Fibroblast of lung (primary cell): ENCODE measurements around the gene ARAP2. TPM values are rescaled to one million over a fixed set of nuclear protein-coding genes. Genes with fewer than 3 reads are reported as not detected.

Source experiments
- DNase-seq, 2 donors: peaks; one replicate each; pipeline versions ENCODE4 v3.0.0 to v3.0.0-alpha.2; 2010; ENCODE audit warnings: low read depth in 2 of 2
- H2AFZ ChIP-seq: 2 replicates; pipeline ENCODE4 v1.5.1; 2012; ENCODE audit warnings: low read length, control low read depth, inconsistent platforms
- H3K27ac ChIP-seq: 2 replicates; pipeline ENCODE4 v1.5.1; 2011; ENCODE audit warnings: low read length, control low read depth; ENCODE audit not compliant: insufficient read depth
- H3K27me3 ChIP-seq: 2 replicates; pipeline ENCODE4 v1.5.1; 2011; ENCODE audit warnings: mild to moderate bottlenecking, low read length; ENCODE audit not compliant: control insufficient read depth, insufficient read depth
- H3K36me3 ChIP-seq: 2 replicates; pipeline ENCODE4 v1.5.1; 2011; ENCODE audit warnings: low read length; ENCODE audit not compliant: control insufficient read depth, insufficient read depth
- H3K4me1 ChIP-seq: 2 replicates; pipeline ENCODE4 v1.5.1; 2011; ENCODE audit warnings: low read length; ENCODE audit not compliant: control insufficient read depth, insufficient read depth; ENCODE audit errors: extremely low read depth
- H3K4me2 ChIP-seq: 2 replicates; pipeline ENCODE4 v1.5.1; 2011; ENCODE audit warnings: low read length, control low read depth; ENCODE audit not compliant: insufficient read depth; ENCODE audit errors: extremely low read depth
- H3K4me3 ChIP-seq, 4 experiments: fragments of 200-600 bp in 1 of 4; sonication (generic) in 1 of 4; replicated peaks in 1 of 4; 2 replicates each; pipeline ENCODE4 v1.5.1; 2011 to 2016; ENCODE audit warnings: low read length in 4 of 4, low read depth in 3 of 4, mild to moderate bottlenecking in 3 of 4, control low read depth in 2 of 4, inconsistent platforms in 1 of 4, mixed read lengths in 1 of 4; ENCODE audit not compliant: insufficient read depth in 1 of 4; ENCODE audit errors: control extremely low read depth in 1 of 4
- H3K79me2 ChIP-seq: 2 replicates; pipeline ENCODE4 v1.5.1; 2012; ENCODE audit warnings: mild to moderate bottlenecking, low read length, inconsistent platforms; ENCODE audit not compliant: control insufficient read depth, insufficient read depth
- H3K9ac ChIP-seq: 2 replicates; pipeline ENCODE4 v1.5.1; 2011; ENCODE audit warnings: mild to moderate bottlenecking, low read length, control low read depth; ENCODE audit not compliant: insufficient read depth
- H3K9me3 ChIP-seq: 2 replicates; pipeline ENCODE4 v1.5.1; 2012; ENCODE audit warnings: low read depth, low read length; ENCODE audit not compliant: control insufficient read depth, insufficient read depth
- H4K20me1 ChIP-seq: 2 replicates; pipeline ENCODE4 v1.5.1; 2011; ENCODE audit warnings: low read length; ENCODE audit not compliant: control insufficient read depth, insufficient read depth; ENCODE audit errors: extremely low read depth
- EZH2 ChIP-seq: IDR thresholded peaks from 2 replicates; pipeline ENCODE4 v1.5.1; 2012; ENCODE audit warnings: low read length, control low read depth, mild to moderate bottlenecking; ENCODE audit errors: missing control alignments
- polyA plus RNA-seq, 2 donors: library from polyadenylated mRNA; depleted of rRNA in 1 of 2; stranded (reverse) in 1 of 2; unstranded in 1 of 2; fragments of >200 nt; gene quantifications; 2 replicates each; pipeline ENCODE4 v1.2.1, GENCODE V29; 2011 to 2012; ENCODE audit warnings: missing spikeins in 1 of 2
- total RNA-seq: library from RNA; depleted of rRNA; stranded (reverse); fragments of >200 nt; gene quantifications from 2 replicates; pipeline ENCODE4 v1.2.1, GENCODE V29; 2014
- TF ChIP-seq, protein P1 (sequence below), 2 donors: IDR thresholded peaks in 1 of 2; conservative IDR thresholded peaks in 1 of 2; 1 replicate in 1 of 2; 2 replicates in 1 of 2; pipeline ENCODE4 v1.5.1; 2011 to 2012; ENCODE audit warnings: low read length in 2 of 2, control low read depth in 1 of 2, inconsistent platforms in 1 of 2, low read depth in 1 of 2, mild to moderate bottlenecking in 1 of 2

The ARAP2 gene
- total and polyA plus RNA-seq, 2 donors (not counting 1 experiment from before 2014, with no cell fraction given) = 0.05 to 3.0 TPM

DNA sequence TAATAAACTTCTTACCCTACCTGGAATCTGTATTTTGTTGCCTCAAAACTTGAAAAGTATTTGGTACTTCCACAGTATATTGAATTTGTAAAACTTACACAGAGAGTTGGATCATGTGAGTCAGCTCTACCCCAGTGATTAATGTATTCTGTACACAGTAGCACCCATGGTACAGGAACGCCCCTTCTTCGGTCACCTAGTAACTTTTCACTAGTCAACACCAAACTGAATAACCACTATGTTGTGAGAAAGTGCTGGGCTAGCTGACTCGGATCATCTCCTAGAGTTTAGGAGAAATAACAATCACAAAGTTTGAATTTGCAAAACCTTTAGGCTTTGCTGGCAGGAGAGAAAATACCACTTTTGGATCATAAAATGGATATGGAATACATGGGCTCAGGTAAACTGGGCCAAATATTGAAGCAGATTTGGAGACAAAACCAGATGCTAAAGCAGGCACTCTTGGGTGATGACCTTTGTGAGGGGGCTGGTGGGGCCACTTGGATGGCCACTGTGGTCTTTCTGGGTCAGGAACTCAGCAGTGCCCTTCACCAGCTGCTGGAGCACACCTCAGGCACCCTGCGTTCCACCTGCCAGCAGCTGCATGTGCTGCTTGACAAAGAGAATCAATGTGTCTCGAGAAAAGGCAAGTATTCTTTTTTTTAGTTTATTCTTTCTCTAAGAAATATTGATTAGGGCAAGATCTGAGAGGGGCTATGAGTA, 37.2 kb upstream of the ARAP2 start, which contains the start of gene DTHD1:
TSS of gene DTHD1 (plus strand) at position 233 of the 723 bp plus-strand sequence. CDS start at position 376, 143 bp downstream.
- H3K4me3 ChIP-seq = no peak within 1 kb of the TSS
- H3K27ac ChIP-seq = no peak within 1 kb of the TSS
- no peaks in the 10 kb centered on the region for H3K4me1 ChIP-seq
- H4K20me1 ChIP-seq = no peaks in the 10 kb centered on the region
- TF ChIP-seq, protein P1, sequence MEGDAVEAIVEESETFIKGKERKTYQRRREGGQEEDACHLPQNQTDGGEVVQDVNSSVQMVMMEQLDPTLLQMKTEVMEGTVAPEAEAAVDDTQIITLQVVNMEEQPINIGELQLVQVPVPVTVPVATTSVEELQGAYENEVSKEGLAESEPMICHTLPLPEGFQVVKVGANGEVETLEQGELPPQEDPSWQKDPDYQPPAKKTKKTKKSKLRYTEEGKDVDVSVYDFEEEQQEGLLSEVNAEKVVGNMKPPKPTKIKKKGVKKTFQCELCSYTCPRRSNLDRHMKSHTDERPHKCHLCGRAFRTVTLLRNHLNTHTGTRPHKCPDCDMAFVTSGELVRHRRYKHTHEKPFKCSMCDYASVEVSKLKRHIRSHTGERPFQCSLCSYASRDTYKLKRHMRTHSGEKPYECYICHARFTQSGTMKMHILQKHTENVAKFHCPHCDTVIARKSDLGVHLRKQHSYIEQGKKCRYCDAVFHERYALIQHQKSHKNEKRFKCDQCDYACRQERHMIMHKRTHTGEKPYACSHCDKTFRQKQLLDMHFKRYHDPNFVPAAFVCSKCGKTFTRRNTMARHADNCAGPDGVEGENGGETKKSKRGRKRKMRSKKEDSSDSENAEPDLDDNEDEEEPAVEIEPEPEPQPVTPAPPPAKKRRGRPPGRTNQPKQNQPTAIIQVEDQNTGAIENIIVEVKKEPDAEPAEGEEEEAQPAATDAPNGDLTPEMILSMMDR (conservative IDR thresholded peaks at IDR 0.05 in 1 of 2, IDR thresholded peaks at IDR 0.05 in 1 of 2; ENCODE audit: low read depth in 1 of 2, low read length in 2 of 2) = no peak
- TF ChIP-seq EZH2 = no peak
- H3K79me2 ChIP-seq = no peaks in the 10 kb centered on the region
- peak in 1 of 2 donors; percentile 15 for DNase-seq
- H3K4me2 ChIP-seq = no peak within 1 kb of the TSS
- no peak within 1 kb of the TSS for H3K9ac ChIP-seq
- H3K9me3 ChIP-seq = no peaks in the 10 kb centered on the region
- H3K36me3 ChIP-seq = no peaks in the 10 kb centered on the region
- H3K27me3 ChIP-seq = no peaks in the 10 kb centered on the region
- no peak within 1 kb of the TSS for H2AFZ ChIP-seq

- Histone ChIP-seq H2AFZ (no peak overlapping the region), H3K4me3 (no peak overlapping the region), H3K4me1 (no peaks in the 10 kb centered on the region), H4K20me1 (no peaks in the 10 kb centered on the region), H3K9ac (no peak overlapping the region), H3K79me2 (no peaks in the 10 kb centered on the region), H3K27ac (no peak overlapping the region), H3K9me3 (no peaks in the 10 kb centered on the region), H3K4me2 (no peak overlapping the region), H3K36me3 (no peaks in the 10 kb centered on the region), H3K27me3 (no peaks in the 10 kb centered on the region)
- DNase-seq = peak in 1 of 2 donors; percentile 8
- TF ChIP-seq, protein P1 (conservative IDR thresholded peaks at IDR 0.05 in 1 of 2, IDR thresholded peaks at IDR 0.05 in 1 of 2; ENCODE audit: low read depth in 1 of 2, low read length in 2 of 2) = no peak
- TF ChIP-seq EZH2 = no peak
Observed at GRCh38 chr4:36280555-36280954, 36.2 kb upstream of the ARAP2 start.

DNA sequence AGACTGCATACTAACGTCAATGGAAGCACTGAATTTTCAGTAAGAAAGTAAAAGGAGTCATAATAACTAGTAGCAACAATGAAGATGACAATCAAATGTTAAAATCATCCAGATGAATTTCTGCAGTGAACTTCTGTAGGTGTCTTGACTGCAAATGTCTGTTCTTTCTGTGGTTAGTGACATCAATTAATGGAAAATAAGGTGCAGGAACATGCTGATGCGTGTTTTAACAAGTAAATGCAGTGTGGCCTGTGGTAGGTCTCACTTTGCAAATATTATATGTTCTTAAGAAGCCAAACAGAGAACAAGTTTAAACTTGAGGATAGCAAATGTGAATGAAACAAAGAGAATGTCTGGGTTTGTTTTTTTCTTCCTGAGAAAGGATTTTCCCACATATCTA, 34.5 kb upstream of the ARAP2 start:
- Histone ChIP-seq H3K36me3 (no peaks in the 10 kb centered on the region), H4K20me1 (no peaks in the 10 kb centered on the region), H3K4me3 (no peak overlapping the region), H3K4me2 (no peak overlapping the region), H3K27me3 (no peaks in the 10 kb centered on the region), H3K4me1 (no peaks in the 10 kb centered on the region), H2AFZ (no peak overlapping the region), H3K27ac (no peak overlapping the region), H3K79me2 (no peaks in the 10 kb centered on the region), H3K9ac (no peak overlapping the region), H3K9me3 (no peaks in the 10 kb centered on the region)
- DNase-seq = no peak
- TF ChIP-seq EZH2 = no peak
- TF ChIP-seq, protein P1 (conservative IDR thresholded peaks at IDR 0.05 in 1 of 2, IDR thresholded peaks at IDR 0.05 in 1 of 2; ENCODE audit: low read depth in 1 of 2, low read length in 2 of 2) = no peak
